ENCODE measurements around the gene LPA.
"Not testable (repeated sequence)": the region's sequence is repeated elsewhere in the genome, so short reads cannot be mapped to it uniquely, and the experiment has no call there.

The LPA gene

GRCh38 chr6:160678230-160678629, 14.2 kb upstream of the LPA start:
- DNase-seq: no peak
- TF ChIP-seq CTCF (IDR thresholded peaks at IDR 0.05; ENCODE audit: low read depth, low read length): no peak
- H3K9me3 ChIP-seq: no peaks in the 10 kb centered on the region
- no peaks in the 10 kb centered on the region for H3K27me3 ChIP-seq
- H3K36me3 ChIP-seq: no peaks in the 10 kb centered on the region
- H3K4me3 ChIP-seq (ENCODE audit: low read depth, low read length): no peak overlapping the region
- no peaks in the 10 kb centered on the region for H3K4me1 ChIP-seq

GRCh38 chr6:160676418-160676817, 12.3 kb upstream of the LPA start:
- H3K27me3 ChIP-seq; H3K9me3 ChIP-seq; DNase-seq; H3K36me3 ChIP-seq; H3K4me1 ChIP-seq; H3K4me3 ChIP-seq (ENCODE audit: low read depth, low read length): not testable (repeated sequence)

GRCh38 chr6:160668589-160668988, 4.5 kb upstream of the LPA start:
- no peak for TF ChIP-seq CTCF (IDR thresholded peaks at IDR 0.05; ENCODE audit: low read depth, low read length)
- H3K36me3 ChIP-seq: no peaks in the 10 kb centered on the region
- no peaks in the 10 kb centered on the region for H3K4me1 ChIP-seq
- no peak overlapping the region for H3K4me3 ChIP-seq (ENCODE audit: low read depth, low read length)
- DNase-seq: no peak
- H3K9me3 ChIP-seq: no peaks in the 10 kb centered on the region
- H3K27me3 ChIP-seq: no peaks in the 10 kb centered on the region

- Histone ChIP-seq H3K4me1 (no peaks in the 10 kb centered on the region), H3K4me3 (ENCODE audit: low read depth, low read length) (no peak overlapping the region), H3K36me3 (no peaks in the 10 kb centered on the region), H3K27me3 (no peaks in the 10 kb centered on the region), H3K9me3 (no peaks in the 10 kb centered on the region)
- peak; percentile 54 for TF ChIP-seq CTCF (IDR thresholded peaks at IDR 0.05; ENCODE audit: low read depth, low read length)
- DNase-seq: peak; percentile 16
Observed at GRCh38 chr6:160667639-160668481, 3.8 kb upstream of the LPA start.

- DNase-seq: no peak
- Histone ChIP-seq H3K4me3 (ENCODE audit: low read depth, low read length) (no peak overlapping the region), H3K4me1 (no peaks in the 10 kb centered on the region), H3K9me3 (no peaks in the 10 kb centered on the region), H3K27me3 (no peaks in the 10 kb centered on the region), H3K36me3 (no peaks in the 10 kb centered on the region)
- no peak for TF ChIP-seq CTCF (IDR thresholded peaks at IDR 0.05; ENCODE audit: low read depth, low read length)
Observed at GRCh38 chr6:160662842-160663241, 1.2 kb downstream of the LPA start.

- Histone ChIP-seq H3K4me3 (ENCODE audit: low read depth, low read length) (no peak overlapping the region), H3K4me1 (no peaks in the 10 kb centered on the region), H3K27me3 (no peaks in the 10 kb centered on the region), H3K9me3 (no peaks in the 10 kb centered on the region), H3K36me3 (no peaks in the 10 kb centered on the region)
- DNase-seq: no peak
- no peak for TF ChIP-seq CTCF (IDR thresholded peaks at IDR 0.05; ENCODE audit: low read depth, low read length)
Observed at GRCh38 chr6:160662429-160662828, 1.6 kb downstream of the LPA start.

Measured in BE2C (cell line).